ENCODE data around the gene ATP6V1A. TPM values are rescaled to one million over a fixed set of nuclear protein-coding genes. Genes with fewer than 3 reads are reported as not detected.

The ATP6V1A gene
- total RNA-seq, 4 donors from 2014 or later, result 21.0 to 23.5 (median 22.8) TPM

DNA sequence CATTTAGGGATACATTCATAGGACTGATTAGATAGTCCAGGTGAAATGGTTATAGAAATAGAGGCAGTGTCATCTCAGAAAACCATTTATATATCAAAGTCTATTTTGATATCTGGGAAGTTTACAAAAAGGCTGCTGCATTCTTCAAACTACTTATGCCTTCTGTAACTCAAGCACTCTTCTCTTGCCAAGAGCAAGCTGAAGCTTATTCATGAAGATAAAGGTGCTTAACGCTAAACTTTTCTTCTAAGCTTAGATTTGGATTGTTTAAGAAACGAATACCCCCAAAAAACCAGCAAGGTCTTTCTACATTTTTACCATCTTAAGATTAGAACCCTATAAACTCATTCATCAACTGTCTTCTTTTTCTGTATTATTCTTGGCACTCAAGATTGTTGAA is 27.1 kb upstream of the ATP6V1A start:
- no peak for DNase-seq (ENCODE audit: extremely low spot score)
- TF ChIP-seq EP300 (IDR thresholded peaks at IDR 0.05) (no peak), POLR2A (IDR thresholded peaks at IDR 0.05; ENCODE audit: low read depth) (no peak), POLR2AphosphoS5 (IDR thresholded peaks at IDR 0.05) (no peak)
- TF ChIP-seq, protein P1, sequence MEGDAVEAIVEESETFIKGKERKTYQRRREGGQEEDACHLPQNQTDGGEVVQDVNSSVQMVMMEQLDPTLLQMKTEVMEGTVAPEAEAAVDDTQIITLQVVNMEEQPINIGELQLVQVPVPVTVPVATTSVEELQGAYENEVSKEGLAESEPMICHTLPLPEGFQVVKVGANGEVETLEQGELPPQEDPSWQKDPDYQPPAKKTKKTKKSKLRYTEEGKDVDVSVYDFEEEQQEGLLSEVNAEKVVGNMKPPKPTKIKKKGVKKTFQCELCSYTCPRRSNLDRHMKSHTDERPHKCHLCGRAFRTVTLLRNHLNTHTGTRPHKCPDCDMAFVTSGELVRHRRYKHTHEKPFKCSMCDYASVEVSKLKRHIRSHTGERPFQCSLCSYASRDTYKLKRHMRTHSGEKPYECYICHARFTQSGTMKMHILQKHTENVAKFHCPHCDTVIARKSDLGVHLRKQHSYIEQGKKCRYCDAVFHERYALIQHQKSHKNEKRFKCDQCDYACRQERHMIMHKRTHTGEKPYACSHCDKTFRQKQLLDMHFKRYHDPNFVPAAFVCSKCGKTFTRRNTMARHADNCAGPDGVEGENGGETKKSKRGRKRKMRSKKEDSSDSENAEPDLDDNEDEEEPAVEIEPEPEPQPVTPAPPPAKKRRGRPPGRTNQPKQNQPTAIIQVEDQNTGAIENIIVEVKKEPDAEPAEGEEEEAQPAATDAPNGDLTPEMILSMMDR (IDR thresholded peaks at IDR 0.05), result no peak
- peaks cover 0 to 19% (median 10%) of the 10 kb centered on the region in 4 donors for H3K4me1 ChIP-seq
- H3K36me3 ChIP-seq, result peaks cover 10 to 42% (median 27%) of the 10 kb centered on the region in 4 donors
- H3K27ac ChIP-seq (replicated peaks in 1 of 4), result no peak overlapping the region
- H3K27me3 ChIP-seq, result no peaks in the 10 kb centered on the region
- intact Hi-C loops (cut with DNase I), result no loop called here
- H3K9me3 ChIP-seq, result no peaks in the 10 kb centered on the region
- no peak overlapping the region for H3K4me3 ChIP-seq
- 74% methylated on average over 2 of the region's 2 CpGs for WGBS

DNA sequence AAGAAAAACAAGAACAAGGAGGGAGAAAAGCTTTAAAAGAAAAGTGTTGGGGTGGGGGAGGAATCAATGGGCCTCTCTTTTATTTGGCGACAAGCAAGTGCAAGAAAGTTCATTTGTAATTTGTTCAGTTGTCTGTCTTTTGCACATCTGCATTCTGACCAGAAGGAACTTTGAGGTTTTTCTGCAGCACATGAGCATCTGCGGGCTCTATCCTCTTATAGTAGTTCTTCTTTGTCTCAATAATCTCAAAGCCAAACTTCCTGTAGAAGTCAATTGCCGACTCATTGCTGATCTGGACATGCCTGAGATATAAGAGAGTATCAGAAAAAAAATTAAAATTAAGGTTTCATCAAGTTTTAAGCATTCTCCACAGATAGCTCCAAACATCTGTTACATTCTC is 25.2 kb upstream of the ATP6V1A start:
- 76% methylated on average over 3 of the region's 3 CpGs for WGBS
- peaks cover 0 to 31% (median 21%) of the 10 kb centered on the region in 4 donors for H3K4me1 ChIP-seq
- no peak for TF ChIP-seq POLR2A (IDR thresholded peaks at IDR 0.05; ENCODE audit: low read depth)
- no peak for TF ChIP-seq EP300 (IDR thresholded peaks at IDR 0.05)
- TF ChIP-seq, protein P1 (IDR thresholded peaks at IDR 0.05), result no peak
- TF ChIP-seq POLR2AphosphoS5 (IDR thresholded peaks at IDR 0.05), result no peak

DNA sequence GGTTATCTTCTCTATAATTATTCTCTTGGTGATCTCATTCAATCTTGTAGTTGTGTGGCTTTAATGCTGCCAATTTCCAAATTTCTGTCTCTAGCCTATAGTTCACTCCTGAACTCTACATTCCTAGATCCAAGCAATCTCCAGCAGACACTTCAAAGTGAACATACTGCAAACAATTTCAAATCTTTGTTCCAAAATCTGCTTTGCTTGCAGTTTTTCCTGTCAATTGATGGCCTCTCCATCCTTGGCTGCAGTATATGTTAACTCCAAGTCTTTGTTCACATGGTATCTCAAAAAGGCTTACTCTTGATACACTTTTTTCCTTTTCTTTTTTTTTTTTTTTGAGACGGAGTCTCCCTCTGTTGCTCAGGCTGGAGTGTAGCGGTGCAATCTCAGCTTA is 18.2 kb upstream of the ATP6V1A start:
- Histone ChIP-seq H3K4me1 (peaks cover 0 to 42% (median 31%) of the 10 kb centered on the region in 4 donors), H3K27ac (replicated peaks in 1 of 4) (no peak overlapping the region), H3K9me3 (no peaks in the 10 kb centered on the region), H3K36me3 (no peaks in the 10 kb centered on the region), H3K4me3 (no peak overlapping the region), H3K27me3 (no peaks in the 10 kb centered on the region)
- TF ChIP-seq POLR2A (IDR thresholded peaks at IDR 0.05; ENCODE audit: low read depth) (no peak), EP300 (IDR thresholded peaks at IDR 0.05) (no peak), POLR2AphosphoS5 (IDR thresholded peaks at IDR 0.05) (no peak)
- TF ChIP-seq, protein P1 (IDR thresholded peaks at IDR 0.05), result no peak
- intact Hi-C loops (cut with DNase I), result no loop called here
- WGBS, result 84% methylated on average over 2 of the region's 2 CpGs
- DNase-seq (ENCODE audit: extremely low spot score), result no peak

More for the DNA sequence above, 25.2 kb upstream of the ATP6V1A start:
- no peak for DNase-seq (ENCODE audit: extremely low spot score)
- Histone ChIP-seq H3K4me3 (no peak overlapping the region), H3K36me3 (peaks cover 10 to 42% (median 27%) of the 10 kb centered on the region in 4 donors), H3K27ac (replicated peaks in 1 of 4) (no peak overlapping the region), H3K27me3 (no peaks in the 10 kb centered on the region), H3K9me3 (no peaks in the 10 kb centered on the region)
- intact Hi-C loops (cut with DNase I), result no loop called here

DNA sequence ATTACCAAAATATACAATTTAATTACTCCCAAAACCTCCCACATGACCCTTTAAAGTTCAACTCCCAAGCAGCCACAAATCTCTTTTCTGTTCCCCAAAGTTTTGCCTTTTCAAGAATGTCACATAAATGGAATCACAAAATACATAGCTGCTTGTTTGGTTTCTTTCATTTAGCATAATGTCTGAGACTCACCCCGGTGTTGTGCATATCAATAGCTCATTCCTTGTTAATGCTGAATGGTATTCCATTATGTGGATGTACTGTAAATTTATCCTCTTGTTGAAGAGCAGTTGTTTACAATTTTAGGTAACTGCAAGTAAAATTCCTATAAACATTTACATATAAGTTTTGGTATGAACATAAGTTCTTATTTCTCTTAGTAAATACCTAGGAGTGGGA is 16.3 kb upstream of the ATP6V1A start:
- Histone ChIP-seq H3K9me3 (no peaks in the 10 kb centered on the region), H3K27ac (replicated peaks in 1 of 4) (no peak overlapping the region), H3K27me3 (no peaks in the 10 kb centered on the region), H3K36me3 (no peaks in the 10 kb centered on the region), H3K4me1 (peaks cover 0 to 50% (median 38%) of the 10 kb centered on the region in 4 donors), H3K4me3 (no peak overlapping the region)
- DNase-seq (ENCODE audit: extremely low spot score), result no peak
- no peak for TF ChIP-seq EP300 (IDR thresholded peaks at IDR 0.05)
- 62% methylated on average over 1 of the region's 1 CpG for WGBS
- intact Hi-C loops (cut with DNase I), result loop anchor here (10.0 kb wide), 2 partner anchors 104 to 184 kb away; partner anchors contain the start of gene GRAMD1C

DNA sequence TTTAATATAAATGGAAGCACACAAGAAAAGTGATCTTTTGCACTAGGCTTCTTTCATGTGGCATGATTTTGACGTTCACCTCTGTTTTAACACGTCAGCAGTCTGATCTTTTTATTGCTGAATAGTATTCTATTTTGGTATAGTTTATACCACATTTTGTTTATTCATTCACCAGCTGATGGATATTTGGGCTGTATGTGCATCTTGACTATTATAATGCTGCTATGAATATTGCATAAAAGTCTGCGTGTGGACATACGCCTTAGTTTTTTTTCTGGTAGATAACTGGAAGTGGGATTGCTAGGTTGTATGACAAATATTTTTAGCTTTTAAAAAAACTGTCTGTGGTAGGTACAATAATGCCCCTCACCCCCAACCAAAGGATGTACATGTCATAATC is 15.1 kb upstream of the ATP6V1A start:
- H3K4me3 ChIP-seq, result no peak overlapping the region
- no peaks in the 10 kb centered on the region for H3K9me3 ChIP-seq
- no peak for DNase-seq (ENCODE audit: extremely low spot score)
- H3K27ac ChIP-seq (replicated peaks in 1 of 4), result no peak overlapping the region
- intact Hi-C loops (cut with DNase I), result loop anchor here (10.0 kb wide), 2 partner anchors 103 to 183 kb away; partner anchors contain the start of gene GRAMD1C
- 62% methylated on average over 4 of the region's 4 CpGs for WGBS
- TF ChIP-seq EP300 (IDR thresholded peaks at IDR 0.05) (no peak), POLR2A (IDR thresholded peaks at IDR 0.05; ENCODE audit: low read depth) (no peak), POLR2AphosphoS5 (IDR thresholded peaks at IDR 0.05) (no peak)
- TF ChIP-seq, protein P1 (IDR thresholded peaks at IDR 0.05), result no peak
- H3K36me3 ChIP-seq, result no peaks in the 10 kb centered on the region
- H3K4me1 ChIP-seq, result peaks cover 5 to 53% (median 43%) of the 10 kb centered on the region in 4 donors
- no peaks in the 10 kb centered on the region for H3K27me3 ChIP-seq
